GM18873 (cell line): Measurements from ENCODE around the gene HAUS3.

ENCODE experiments used
- ATAC-seq: cut with Tn5 transposase; IDR thresholded peaks from one replicate; pipeline ENCODE4 v1.9.1; 2021; ENCODE audit warnings: mild to moderate bottlenecking, moderate library complexity, moderate number of reproducible peaks; ENCODE audit not compliant: unreplicated experiment, low FRiP score

The HAUS3 gene

DNA sequence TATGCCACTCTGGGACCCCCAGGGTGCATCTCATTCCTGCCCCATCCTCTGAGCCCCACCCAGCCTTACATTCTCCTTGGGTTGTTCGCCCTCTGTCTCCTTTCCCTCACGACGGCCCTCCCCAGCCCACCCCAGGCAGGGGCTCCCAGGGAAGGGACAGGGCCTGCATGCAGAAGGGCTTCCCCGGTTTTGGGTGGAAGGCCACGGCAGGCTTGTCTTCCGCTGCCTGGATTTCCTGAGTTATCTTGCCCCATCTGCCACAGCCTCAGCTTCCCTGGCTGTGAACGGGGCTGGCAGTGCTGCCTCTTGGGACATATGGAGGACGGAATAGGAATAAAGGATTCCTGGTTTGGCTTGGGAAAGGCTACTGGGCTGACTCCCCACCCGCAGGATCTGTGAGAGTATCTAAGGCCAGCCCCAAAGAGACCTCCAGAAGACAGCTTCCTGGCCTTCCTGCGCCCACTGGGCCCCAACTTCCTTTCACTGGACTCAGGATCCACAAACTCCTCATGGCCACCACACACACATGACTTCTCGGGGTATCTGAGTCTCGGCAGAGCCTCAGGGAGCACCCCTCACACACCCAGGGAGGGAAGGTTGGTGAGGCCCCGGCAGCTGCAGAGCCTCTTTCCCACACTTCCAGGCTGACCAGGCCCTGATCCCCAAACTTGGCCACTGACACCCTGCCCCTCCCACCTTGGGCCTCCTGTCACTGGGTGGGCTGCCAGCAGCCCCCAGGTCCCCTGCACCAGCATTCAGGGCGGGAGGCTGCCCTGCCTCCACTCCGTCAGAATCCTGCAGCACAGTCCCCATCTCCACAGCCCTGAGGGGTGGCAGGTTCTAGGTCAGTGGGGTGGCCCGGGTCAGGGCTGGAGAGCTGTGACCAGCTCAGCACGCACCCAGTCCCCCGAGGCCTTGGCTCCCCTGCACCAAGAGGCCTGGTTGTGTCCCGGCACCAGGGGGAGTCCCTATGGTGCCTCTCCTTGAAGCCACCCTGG lies 23.5 kb upstream of the HAUS3 start:
- ATAC-seq = no peak

DNA sequence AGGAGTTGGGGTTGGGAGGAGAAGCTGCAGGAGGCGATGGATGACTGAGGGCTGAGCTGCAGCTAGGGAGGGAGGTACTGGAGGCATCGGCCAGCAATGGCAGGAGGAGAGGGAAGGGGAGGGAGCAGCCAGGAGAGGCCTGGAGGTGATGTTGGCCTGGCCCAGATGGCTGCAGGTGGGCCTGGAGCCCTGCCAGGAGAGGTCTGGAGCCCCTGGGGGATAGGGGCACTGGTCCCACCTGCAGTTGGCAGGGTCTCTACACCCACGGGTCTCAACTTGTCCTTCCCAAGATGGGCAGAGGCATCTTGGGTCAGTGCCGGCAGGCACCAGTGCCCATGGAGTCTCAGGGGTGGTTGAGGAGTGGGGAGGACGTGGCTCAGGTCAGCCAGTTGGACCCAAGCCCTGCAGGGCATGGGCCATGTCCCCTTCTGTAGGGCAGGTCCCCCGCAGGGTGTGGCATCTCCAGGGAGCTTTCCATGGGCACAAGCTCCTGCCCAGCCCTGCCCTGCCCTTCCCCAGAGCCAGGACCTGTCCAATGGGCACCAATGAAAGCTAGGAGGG lies 22.6 kb upstream of the HAUS3 start:
- no peak for ATAC-seq

DNA sequence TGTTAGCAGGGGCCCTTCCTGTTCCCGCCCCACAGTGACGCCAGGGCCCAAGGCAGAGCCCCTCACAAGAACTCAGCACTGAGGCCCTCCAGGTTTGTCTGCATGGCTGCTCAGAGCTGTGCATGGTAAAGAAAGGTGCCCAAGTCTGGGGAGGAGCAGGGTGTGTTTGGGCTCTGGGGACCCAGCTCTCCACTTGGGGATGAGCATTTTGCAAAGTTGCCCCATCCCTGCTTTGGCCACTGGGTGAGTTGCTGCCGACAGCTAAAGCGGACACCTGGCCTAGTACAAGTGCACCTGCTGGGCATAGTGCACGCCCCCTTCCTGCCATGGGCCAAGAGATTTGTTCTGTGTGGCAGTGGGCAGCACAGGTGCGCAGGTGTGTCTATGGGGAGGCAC lies 22.0 kb upstream of the HAUS3 start:
- no peak for ATAC-seq

DNA sequence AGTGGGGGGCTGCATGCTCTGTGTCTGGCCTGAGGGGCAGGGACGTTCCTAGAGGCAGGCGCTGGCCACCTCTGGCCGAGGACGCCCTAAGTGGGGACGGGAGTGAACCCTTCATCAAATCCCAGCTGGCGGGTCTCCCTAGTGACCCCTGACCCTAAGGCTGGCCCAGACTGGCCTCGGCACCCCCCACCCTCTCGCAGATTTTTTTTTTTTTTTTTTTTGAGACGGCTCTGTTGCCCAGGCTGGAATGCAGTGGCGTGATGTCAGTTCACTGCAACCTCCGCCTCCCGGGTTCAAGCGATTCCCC lies 21.0 kb upstream of the HAUS3 start:
- ATAC-seq = no peak

DNA sequence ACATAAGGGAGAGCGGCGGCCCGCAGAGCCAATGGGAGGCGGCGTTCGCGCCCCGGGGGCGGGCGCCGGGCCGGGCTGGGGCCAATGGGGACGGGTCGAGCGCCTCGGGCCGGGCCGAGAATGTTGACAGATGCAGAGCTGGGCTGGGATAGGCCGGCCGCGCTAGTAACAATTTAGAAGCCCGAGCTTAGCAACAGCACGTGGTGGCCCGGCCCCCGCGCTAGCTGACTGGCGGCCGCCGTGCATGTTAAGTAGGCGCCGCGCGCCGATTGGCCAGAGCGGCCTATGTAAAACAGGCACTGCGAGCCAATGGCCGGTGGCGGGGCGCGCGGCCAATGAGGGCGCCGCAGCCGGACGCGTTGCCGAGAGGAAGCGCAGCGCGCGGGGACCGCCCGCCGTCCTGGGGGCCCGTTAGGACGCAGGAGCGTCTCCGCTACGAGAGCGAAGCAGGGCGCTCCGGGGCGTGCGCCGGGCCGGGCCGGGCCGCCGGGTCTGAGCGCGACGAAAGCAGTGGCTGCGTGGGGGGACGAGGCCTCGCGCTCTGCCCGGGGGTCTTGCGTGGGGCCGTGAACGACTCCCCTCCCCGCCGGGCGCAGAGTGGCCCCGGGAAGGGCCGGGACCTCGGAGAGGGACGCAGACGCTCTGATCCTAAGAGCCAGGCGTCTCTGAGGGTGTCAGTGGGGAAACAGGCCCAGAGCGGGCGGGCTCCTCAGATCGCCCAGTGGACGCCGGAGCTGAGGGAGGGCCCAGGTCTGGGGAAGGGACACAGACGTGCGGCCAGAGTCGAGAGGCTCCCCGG lies 20.4 kb upstream of the HAUS3 start:
- peak; percentile 90 for ATAC-seq

DNA sequence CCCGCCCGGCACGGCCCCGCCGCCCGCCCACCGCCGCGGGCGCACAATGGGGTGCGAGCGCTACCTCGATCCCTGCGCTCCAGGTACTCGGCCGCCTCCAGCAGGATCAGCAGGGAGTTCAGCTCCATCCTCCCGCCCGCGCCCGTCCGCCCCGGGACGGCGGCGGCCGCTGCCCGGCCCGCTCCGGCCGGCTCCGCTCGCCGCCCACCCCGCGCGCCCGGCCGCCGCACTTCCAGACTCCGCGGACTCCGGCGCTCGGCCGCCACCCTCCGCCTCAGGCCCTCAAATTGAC lies 19.9 kb upstream of the HAUS3 start, which contains the start of gene MXD4:
TSS of gene MXD4 (minus strand) at position 257 of the 292 bp plus-strand sequence. CDS start at position 128, 129 bp downstream.
- ATAC-seq = peak; percentile 3

DNA sequence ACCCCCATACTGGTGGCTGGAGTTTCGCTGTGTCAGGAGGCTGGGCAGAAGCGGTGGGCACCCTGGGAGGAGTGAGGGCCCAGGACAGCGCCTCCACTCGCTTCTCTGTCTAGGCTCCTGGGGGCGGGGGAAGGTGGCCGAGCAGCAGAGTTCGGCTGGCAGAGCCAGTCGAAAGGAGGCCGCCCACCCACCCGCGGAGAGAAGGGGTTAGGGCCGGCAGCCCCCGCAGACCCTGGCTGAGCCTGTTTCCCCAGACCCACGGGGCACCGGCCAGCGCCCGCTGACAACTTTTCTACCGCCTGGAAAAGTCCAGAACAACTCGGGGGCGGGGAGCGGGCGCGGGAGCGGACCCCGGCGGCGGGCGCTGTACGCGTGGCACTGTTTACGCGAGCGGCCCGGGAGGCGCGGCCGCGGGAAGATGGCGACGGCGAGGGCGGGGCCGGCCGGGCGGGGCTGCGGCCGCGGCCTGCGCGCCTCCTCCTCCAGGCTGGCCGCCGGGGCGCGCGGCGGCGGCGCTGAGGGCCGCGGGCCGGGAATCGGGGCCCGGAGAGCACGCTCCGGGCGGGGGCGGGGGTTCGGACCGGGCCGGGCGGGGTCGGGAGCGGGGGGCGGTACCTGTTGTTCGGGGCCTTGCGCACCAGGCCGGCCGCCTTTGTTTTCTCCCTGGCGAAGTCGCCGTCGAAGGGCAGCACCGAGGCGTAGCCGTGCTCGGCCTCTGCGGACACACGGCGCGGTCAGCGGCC lies 19.4 kb upstream of the HAUS3 start:
- ATAC-seq = no peak

DNA sequence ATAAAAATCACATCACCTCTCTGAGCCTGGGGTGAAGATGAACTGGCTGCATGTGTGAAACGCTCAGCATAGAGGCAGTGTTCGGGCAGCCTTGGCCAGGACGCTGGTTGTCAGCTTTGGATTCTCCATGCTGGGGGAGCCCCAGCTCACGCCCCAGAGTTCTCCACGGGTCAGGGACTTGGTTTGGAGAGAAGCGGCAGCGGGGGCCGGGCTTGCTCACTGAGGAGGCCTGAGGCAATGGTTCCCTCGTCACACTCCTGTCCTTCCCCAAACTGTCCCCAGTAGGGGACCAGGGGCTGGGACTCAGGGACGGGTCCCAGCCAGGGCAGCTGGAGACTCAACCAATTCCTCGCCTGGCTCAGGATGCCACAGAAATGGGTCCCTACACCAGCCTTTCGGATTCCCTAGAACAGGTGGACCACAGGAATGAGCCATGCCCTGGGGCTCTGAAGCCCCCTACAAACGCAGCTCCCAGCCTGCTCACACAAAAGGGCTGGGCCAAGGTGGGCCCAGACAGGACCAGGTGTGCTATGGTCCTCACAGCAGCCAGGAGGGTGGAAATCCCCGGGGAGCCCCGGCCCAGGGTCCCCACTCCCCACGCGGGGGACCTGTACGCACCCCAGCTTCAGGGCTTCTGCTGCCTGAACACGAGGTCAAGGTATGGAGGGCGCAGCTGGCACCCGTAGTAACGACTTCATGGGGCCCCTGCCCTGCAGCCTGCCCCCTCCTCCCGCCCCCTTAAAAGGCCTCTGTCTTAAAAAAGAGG lies 18.6 kb upstream of the HAUS3 start:
- no peak for ATAC-seq

DNA sequence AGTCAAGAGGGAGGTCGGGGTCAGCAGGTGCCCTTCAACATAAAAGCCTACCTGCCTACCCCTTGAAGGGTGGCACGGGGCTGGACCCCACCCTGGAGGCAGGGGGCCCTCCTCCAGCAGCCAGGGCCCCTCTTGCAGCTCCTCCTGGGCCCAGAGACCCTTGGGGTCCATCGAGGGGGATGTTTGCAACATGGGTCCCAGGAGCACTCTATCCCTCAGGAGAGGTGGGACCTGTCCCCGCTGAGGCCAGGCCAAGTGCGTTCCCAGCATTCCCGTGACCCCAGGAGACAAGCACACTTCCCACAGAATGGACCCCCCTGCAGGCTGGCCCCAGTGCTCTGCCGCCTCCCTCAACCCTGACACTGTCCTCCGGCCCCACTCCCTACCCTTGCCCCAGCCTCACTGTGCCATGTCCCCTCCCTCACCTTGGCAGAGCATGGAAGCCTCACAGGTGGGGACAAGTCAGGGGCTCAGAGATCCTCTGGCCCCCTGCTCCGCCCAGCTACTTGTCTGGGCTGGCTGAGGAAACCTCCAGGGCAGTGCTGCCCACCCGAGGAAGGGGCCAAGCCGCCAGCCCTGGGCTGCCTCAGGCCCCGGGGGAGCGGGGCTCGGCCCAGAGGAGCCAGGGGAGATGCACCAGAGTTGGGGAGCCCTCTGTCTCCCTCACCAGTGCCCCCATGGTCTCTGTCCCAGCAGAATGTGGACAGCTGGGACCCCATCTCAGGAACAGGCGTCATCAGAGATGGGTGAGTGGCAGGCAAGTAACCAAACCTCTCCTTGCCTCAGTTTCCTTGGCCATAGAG lies 17.8 kb upstream of the HAUS3 start:
- ATAC-seq = no peak

DNA sequence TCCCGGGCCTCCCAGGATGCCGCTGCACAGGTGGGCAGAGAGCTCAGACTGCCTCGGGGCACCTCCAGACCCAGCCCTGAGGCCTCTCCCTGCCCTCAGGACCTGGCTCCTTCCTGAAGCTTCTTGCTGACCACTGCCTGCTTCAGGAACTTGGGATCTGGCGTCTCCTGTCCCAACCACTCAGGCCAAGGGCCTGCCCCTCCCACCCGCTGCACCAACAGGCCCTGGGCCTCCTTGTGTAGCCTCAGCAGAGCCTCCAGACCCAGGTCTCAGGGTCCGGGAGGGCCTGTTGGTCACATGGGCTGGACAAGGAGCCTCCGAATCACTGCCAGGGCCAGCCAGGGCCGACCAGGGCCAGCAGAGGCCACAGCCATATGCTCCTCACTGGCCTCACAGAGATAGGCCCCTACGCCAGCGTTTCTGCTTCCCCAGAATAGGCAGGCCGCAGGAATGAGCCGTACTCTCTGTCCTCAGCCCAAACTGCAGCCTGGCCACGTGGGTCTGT lies 17.2 kb upstream of the HAUS3 start:
- no peak for ATAC-seq

DNA sequence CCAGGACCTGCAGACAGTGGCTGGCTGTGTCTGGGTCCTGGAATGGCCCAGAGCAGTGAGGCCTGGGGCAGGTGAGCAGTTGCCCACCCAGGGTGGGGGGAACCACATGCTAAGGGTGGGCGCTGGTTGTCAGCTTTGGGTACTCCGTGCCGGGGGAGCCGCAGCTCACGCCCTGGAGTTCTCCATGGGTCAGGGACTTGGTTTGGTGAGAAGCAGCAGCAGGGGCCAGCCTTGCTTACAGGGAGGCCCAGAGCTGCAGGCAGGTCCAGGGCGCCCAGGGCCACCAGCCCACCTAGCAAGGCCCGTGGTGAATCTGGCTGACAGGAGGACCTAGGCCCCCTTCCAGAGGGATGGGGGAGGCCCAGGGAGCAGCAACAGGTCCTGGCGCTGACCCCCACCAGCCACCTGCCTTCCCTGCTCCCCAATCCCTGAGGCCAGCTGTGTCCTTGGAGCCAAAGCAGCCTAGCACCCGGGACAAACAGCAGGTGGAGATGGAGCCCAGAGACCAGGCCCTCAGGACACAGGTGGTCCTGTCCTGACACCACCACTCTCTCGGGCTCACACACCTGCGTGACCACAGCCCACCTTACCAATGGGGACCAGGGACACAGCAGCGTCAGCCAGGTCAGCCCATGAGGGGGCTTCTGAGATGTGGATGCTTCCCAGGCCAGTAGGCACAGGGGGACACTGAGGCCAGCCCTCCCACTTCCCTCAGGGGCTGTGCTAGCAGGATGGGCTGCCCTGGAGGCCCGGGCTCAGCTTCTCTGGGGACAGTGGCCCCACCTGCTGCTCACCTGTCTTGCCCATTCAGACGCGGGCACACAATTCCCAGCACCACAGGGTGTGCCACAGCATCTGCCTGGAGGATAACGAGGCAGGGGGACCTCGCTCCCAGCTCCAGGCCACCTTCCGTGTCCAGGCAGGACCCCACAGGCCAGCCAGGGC lies 16.4 kb upstream of the HAUS3 start:
- ATAC-seq = no peak

DNA sequence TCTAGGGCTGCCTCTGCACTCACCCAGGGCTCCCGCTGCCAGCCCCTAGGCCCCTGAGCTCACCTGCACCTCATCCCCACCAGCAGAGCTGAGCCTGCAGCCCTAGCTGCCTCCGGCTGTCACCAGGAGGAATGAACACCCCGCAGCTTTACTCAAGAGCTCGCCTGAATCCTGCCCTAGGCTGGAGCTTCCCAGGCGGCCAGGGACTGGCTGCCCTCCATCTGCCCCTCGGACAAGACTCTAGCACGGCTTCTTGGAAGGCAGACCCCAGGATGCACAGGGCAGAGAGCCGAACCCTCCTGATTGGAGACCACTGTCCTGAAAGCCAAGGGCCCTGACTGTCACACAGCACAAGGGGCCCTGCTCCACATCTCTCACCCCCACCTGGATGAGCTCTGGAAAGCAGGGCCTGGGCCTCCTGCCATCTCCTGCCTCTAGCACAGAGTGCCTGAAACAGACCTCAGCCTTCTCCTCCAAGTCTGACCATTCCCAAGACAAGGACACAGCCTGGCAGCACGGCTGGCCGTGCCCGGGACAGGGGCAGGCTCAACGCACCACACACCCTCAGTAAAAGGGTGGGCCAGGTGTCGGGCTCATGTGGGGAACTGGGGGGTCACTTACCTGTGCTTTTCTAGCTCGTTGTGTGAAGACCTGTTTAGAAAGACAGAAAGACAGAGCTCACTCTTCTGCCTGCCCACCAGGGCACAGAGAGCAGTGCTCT lies 15.6 kb upstream of the HAUS3 start:
- ATAC-seq = no peak

DNA sequence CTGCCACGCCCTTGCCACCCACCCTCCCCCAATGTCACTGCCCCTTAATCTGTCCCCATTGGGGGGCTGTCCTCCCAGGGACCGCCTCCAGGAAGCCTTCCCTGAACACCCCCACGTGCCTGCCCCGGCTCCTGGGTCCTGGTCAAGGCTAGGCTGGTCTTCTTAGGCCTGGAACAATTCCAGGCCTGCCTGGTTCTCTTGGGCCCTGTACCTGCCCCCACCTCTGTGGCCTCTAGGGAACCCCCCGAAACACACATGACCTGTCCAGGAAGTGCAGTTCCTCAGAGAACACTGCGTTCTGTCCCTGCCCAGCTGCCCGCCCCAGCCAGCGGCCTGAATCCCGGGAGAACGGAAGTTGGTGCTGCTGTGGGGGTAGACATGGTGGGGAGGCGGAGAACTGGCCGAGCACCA lies 14.9 kb upstream of the HAUS3 start:
- no peak for ATAC-seq

DNA sequence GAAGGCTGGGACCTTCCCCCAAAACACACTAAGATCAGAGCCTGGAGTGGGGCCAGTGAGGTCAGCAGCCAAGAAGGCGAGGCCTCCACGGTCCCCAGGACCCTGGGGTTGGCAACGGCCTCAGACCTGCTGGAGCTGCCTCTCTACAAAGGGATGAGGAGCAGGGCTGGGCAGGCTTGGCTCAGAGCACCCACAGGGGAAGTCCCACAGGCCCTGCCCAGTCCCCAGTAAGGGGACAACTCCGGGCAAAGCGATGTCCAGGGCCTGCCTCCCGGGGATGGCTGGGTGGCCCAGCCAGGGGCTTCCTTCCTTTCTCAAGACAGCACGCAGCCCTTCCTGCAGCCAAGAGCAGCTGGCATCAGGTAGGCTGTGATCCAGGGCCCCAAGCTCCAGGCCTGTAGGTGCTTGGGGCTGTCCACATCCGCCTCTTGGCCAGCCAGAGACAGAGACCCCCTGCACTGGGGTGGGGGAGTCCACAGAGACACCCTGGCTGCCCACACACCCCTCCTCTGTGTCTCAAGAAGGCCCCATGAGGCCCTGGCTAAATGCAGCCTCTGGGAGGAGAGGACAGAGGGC lies 14.3 kb upstream of the HAUS3 start:
- ATAC-seq = no peak

DNA sequence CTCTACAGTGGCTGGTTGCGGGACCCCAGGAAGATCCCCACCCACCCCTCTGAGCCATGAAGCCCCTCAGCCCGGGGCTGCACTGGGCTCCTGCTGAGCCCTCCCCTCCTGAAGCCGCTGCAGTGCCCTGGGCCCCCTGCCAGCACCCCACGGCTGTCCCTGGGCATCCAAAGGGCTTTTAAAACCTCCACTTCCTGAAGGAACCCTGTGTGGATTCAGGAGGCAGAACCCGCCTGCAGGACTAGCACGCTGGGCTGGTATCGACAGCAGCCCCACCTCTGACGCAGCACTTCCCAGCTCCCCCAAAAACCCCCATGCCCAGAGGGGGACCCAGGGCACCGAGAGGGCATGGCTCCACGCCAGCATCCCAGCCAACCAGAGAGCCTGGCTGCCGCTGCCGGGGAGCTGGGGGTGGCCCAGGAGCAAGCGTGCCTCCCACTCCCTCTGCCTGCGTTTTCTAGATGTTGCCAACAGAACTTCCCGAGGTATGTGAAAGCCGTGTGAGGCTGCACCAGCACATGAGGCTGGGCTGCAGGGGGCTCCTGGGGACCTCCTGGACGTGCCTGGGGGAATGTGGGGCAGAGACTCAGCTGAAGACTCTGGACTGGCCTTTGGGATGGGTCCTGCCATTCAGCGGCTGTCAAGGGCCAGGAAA lies 13.7 kb upstream of the HAUS3 start:
- no peak for ATAC-seq
